Measurements from ENCODE around the gene GCGR.

GCGR gene

GRCh38 chr17:81854974-81855774 lies 51.2 kb downstream of the GCGR start:
- no peak for DNase-seq (ENCODE audit: extremely low spot score)
- no peak for TF ChIP-seq CTCF (IDR thresholded peaks at IDR 0.05; ENCODE audit: control extremely low read depth, extremely low read depth, low read depth, missing control alignments)
- ChIA-PET CTCF (interaction anchor here (1.0 to 2.7 kb wide), 3 partner anchors 13 to 121 kb away, joined by 3 to 10 read pairs (median 4); no protein-coding TSS in a partner anchor), POLR2A (interaction anchor here (0.6 to 1.8 kb wide), 2 partner anchors 15 to 954 kb away, joined by 4 to 6 read pairs; no protein-coding TSS in a partner anchor)

GRCh38 chr17:81858170-81858966 lies 54.4 kb downstream of the GCGR start:
- ChIA-PET POLR2A (interaction anchor here (3.6 kb wide), 1 partner anchor 11 kb away, joined by 21 read pairs; no protein-coding TSS in a partner anchor), CTCF (interaction anchor here (1.8 kb wide), 1 partner anchor 11 kb away, joined by 9 read pairs; no protein-coding TSS in a partner anchor)
- TF ChIP-seq CTCF (IDR thresholded peaks at IDR 0.05; ENCODE audit: control extremely low read depth, extremely low read depth, low read depth, missing control alignments) = no peak

GRCh38 chr17:81858967-81859905 lies 55.3 kb downstream of the GCGR start:
- ChIA-PET CTCF (interaction anchor here (1.8 kb wide), 1 partner anchor 10 kb away, joined by 9 read pairs; no protein-coding TSS in a partner anchor), POLR2A (interaction anchor here (3.6 kb wide), 1 partner anchor 10 kb away, joined by 21 read pairs; no protein-coding TSS in a partner anchor)
- TF ChIP-seq CTCF (IDR thresholded peaks at IDR 0.05; ENCODE audit: control extremely low read depth, extremely low read depth, low read depth, missing control alignments) = no peak
- DNase-seq (ENCODE audit: extremely low spot score) = no peak

More at GRCh38 chr17:81858170-81858966, 54.4 kb downstream of the GCGR start:
- DNase-seq (ENCODE audit: extremely low spot score) = no peak

GRCh38 chr17:81859906-81860755 lies 56.2 kb downstream of the GCGR start, which contains the start of gene P4HB:
P4HB (minus strand) TSS chr17:81860535; CDS start chr17:81860471, 64 bp downstream.
- DNase-seq (ENCODE audit: extremely low spot score) = no peak
- CTCF ChIA-PET = interaction anchor here (1.8 to 1.9 kb wide), 2 partner anchors 9 to 10 kb away, joined by 8 to 9 read pairs; no protein-coding TSS in a partner anchor
- POLR2A ChIA-PET = interaction anchor here (3.6 kb wide), 1 partner anchor 9 kb away, joined by 21 read pairs; no protein-coding TSS in a partner anchor
- TF ChIP-seq CTCF (IDR thresholded peaks at IDR 0.05; ENCODE audit: control extremely low read depth, extremely low read depth, low read depth, missing control alignments) = no peak

GRCh38 chr17:81860756-81861568 lies 57.0 kb downstream of the GCGR start:
- TF ChIP-seq CTCF (IDR thresholded peaks at IDR 0.05; ENCODE audit: control extremely low read depth, extremely low read depth, low read depth, missing control alignments) = no peak
- CTCF ChIA-PET = interaction anchor here (1.9 kb wide), 1 partner anchor 9 kb away, joined by 8 read pairs; no protein-coding TSS in a partner anchor
- peak; percentile 99 for DNase-seq (ENCODE audit: extremely low spot score)
- POLR2A ChIA-PET = interaction anchor here (0.5 to 3.6 kb wide), 3 partner anchors 9 to 26 kb away, joined by 5 to 21 read pairs (median 6); no protein-coding TSS in a partner anchor
